Activated CD4-positive, alpha-beta T cell treated with anti-CD3 and anti-CD28 coated beads, Interleukin-2, amount 50 U/mL, for 4 hours (primary cell): ENCODE data around the gene DYNC1H1.
"Not testable (repeated sequence)": the region's sequence is repeated elsewhere in the genome, so short reads cannot be mapped to it uniquely, and the experiment has no call there.

Experiments used
- DNase-seq, 2 experiments: peaks; one replicate each; pipeline ENCODE4 v3.0.0-alpha.2; 2020

DYNC1H1 gene

GRCh38 chr14:102043251-102044025, 79.1 kb downstream of the DYNC1H1 start:
- no peak for DNase-seq

DNA sequence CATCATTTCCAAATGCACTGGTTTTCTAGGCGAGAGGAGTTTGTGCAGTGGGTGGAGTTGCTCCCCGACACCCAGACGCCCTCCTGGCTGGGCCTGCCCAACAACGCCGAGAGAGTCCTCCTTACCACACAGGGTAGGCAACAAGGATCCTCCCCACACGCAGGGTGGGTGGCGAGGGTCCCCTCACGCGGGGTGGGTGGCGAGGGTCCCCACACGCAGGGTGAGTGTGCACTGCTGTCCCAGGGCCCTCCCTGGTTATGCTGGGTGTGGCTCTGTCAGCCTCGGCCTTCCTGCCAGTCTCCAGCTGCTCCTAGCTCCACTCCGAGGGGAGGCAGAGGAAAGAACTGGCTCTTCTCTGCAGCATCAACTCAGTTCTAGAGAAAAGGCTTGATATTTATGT, 80.2 kb downstream of the DYNC1H1 start:
- no peak for DNase-seq

DNA sequence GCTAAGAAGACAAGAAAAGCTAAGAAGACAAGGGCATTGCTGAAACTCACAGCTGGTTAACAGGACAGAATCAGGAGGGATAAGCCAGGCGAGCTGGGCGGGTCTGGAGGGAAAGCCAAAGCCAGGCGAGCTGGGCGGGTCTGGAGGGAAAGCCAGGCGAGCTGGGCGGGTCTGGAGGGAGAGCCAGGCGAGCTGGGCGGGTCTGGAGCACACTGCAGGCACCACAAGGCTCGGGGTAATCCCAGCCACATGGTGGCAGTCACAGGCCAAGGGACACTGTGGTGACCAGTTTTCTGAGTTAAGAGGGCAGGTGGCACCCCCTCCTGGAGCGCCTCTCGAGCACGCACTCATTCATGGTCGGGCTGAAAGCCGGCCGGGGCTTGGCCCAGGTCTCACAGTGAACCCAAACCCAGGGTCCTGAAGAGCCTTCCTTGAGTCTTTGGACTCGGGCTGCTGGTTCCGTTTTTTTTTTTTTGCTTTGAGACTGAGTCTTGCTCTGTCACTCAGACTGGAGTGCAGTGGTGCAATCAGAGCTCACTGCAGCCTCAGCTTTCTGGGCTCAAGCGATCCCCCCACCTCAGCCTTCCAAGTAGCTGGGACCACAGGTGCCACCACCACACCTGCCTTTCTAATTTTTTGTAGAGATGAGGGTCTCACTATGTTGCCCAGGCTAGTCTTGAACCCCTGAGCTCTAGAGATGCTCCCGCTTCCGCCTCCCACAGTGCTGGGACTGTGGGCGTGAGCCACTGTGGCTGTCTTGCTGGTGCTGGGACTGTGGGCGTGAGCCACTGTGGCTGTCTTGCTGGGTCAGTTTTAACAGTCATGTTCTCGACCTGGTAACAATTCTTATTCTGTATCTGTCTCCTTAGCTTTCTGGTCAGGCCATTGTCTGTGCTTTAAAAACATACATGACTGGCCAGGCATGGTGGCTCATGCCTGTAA, 82.2 kb downstream of the DYNC1H1 start:
- no peak for DNase-seq

DNA sequence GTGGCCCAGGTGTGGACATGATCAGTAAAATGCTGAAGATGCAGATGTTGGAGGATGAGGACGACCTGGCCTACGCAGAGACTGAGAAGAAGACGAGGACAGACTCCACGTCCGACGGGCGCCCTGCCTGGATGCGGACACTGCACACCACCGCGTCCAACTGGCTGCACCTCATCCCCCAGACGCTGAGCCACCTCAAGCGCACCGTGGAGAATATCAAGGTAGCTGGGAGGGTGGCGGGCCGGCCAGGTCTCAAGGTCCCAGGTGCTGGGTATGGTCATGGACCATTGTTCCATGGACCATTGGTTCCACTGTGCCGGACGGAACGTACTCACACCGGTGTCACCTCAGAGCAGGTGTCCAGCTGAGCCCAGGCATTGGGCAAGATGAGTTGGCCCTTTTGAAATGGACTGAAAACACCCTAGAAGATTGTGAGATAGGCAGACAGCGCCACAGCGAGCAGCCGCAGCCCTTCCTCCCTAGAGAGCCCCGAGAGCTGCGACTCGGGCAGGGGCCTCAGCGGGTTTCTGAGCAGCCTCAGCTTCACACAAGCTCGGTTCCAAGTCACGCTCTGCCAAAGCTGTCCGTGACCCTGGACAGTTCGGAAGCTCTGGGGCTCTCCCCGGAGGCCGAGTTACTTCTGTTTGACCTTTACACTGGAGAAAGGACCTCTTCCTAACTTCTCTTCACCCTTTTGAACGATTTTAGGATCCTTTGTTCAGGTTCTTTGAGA, 83.6 kb downstream of the DYNC1H1 start:
- no peak for DNase-seq

DNA sequence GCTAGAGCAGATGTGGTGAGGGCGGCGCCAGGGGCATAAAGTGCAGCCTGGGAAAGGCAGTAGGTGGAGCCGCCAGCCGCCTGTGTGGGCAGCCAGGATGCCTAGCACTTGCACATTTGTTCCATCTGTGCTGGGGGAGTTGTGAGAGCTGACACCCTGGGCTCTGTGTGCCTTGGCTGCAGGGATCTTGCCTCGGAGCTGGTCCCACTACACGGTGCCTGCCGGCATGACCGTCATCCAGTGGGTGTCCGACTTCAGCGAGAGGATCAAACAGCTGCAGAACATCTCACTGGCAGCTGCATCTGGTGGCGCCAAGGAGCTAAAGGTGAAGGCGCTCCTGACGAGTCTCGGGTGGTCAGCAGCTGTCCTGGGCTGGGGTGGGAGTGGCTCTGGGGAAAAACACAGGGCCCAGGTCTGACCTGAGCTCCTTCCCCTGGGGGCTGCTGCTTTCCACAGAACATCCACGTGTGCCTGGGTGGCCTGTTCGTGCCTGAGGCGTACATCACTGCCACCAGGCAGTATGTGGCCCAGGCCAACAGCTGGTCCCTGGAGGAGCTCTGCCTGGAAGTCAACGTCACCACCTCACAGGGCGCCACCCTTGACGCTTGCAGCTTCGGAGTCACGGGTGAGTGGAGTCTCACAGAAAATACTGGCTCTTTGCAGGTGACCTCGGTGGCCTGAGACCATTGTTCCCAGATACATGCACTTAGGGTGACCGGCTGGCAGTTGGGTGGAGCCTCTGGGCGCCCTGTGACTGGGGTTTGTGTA, 85.1 kb downstream of the DYNC1H1 start:
- DNase-seq = no peak

DNA sequence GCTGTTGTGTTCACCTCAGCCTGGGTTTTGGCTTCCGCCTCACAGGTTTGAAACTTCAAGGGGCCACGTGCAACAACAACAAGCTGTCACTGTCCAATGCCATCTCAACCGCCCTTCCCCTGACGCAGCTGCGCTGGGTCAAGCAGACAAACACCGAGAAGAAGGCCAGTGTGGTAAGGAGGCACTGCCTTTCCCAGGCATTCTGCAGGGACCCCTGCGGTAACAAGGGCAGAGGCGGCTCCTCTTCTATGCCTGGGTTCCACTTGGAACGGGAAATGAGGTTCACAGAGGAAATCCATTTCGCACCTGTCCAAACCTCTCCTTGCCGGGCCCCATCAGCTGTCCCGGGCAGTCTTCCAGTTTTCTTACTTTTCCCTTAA, 85.6 kb downstream of the DYNC1H1 start:
- DNase-seq = no peak

- DNase-seq = no peak
These were observed 86.3 kb downstream of the DYNC1H1 start for GRCh38 chr14:102050625-102051024.

DNA sequence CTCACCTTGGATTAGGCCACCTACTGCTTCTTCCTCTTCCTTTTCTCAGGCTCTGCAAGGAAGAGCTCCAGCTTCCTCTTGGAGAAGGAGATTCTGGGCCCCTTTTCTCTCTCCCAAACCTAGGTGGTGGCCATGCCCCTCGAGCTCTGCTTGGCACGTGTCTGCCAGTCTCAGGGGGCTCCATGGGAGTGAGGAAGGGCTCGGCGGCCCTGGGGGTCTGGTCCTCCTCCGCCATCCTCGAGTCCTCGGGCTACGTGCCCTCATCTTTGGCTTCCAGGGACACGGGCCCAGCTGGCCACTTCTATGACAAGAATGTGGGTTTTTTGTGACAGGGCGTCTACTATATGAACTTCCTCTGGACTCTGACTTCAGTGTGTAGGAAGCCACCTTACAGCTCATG, 88.1 kb downstream of the DYNC1H1 start:
- no peak for DNase-seq

- no peak for DNase-seq
These were observed 91.0 kb downstream of the DYNC1H1 start for GRCh38 chr14:102055181-102055901.

DNA sequence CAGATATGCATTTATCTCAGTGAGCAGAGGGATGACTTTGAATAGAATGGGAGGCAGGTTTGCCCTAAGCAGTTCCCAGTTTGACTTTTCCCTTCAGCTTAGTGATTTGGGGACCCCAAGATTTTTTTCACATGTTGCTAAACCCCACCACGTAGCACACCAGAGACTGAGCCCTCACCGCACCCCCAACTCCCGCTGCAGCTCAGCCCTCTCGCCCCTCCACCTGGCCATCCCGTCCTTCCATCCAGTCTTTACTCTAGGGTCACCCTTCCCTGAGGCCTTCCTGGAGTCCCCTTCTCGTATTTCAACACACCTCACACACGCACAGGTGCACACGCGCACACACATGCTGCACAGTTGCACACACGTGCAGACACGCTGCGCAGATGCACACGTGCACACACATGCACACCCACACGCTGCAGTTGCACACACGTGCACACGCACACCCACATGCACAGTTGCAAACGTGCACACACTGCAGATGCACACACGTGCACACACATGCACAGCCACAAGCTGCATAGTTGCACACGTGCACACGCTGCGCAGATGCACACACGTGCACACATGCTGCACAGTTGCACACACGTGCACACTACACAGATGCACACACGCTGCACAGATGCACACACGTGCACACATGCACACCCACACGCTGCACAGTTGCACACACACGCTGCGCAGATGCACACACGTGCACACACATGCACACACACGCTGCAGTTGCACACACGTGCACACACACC, 92.5 kb downstream of the DYNC1H1 start:
- DNase-seq = no peak

- DNase-seq = no peak
These were observed 93.2 kb downstream of the DYNC1H1 start for GRCh38 chr14:102057480-102058114.

DNA sequence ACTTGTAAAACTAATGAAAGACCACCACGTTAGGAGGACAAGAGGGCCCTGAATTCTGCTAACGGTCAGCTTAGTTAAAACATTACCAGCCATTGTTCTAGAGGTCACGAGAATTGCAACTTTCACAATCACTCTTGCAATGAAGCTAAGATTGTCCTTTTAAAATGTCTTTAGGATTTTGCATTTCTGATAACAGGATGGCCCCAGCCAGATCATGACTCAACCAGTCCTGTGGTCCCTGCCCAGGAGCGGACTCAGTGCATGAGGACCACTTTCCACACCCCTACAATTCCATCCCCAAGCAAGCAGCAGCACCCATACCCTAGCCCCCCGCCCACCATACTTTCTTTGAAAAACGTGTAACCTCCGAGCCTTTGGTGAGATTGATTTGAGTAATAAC, 93.8 kb downstream of the DYNC1H1 start:
- no peak for DNase-seq

DNA sequence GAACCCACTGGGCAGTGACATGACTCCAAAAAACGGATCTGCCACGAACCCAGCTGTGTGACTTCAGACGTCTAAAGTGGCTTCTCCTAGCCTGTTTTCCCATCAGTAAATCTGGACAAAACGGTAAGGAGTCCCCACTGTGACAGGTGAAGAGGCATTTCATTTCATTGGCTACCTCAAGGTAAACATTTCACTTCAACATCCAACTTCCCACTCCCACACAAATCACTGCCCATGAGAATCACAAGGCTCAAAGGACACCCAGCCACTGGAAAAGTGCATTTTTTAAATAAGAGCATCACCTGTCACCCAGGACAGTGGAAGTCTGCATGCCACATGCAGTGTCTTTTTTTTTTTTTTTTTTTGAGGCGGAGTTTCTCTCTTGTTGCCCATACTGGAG, 94.6 kb downstream of the DYNC1H1 start:
- no peak for DNase-seq

DNA sequence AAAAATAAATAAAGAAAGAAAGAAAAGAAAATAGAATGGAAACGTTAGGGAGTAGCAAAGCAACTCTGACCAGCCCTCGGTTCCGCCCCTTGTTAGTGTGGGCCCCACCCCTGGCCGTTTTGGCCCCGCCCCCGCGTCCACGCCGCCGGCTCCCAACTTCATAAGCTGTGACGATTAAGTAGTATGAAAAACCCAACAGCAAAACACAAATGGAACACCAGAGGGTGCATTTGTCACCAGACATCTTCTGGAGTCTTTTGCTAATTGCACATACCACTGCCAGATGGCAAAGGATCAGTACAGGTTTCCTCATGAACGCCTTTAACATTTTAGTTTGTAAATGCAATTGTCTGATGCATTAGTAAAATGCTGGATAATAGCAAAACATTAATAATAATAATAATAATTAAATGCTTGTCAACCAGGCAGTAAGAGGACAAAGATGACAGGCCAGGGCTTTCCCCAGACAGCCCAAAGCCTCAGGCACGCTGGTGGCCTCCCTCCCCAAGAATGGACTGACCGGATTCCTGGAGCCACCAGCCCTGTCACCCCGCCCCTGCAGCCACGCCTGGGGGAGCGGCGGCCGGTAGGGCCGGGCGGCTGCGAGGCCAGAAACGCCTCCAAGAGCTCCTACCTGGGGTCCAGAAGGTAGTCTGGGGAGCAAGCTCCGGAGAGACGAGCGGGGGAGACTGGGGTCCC, 98.9 kb downstream of the DYNC1H1 start:
- peak; percentile 46 to 50 for DNase-seq

DNA sequence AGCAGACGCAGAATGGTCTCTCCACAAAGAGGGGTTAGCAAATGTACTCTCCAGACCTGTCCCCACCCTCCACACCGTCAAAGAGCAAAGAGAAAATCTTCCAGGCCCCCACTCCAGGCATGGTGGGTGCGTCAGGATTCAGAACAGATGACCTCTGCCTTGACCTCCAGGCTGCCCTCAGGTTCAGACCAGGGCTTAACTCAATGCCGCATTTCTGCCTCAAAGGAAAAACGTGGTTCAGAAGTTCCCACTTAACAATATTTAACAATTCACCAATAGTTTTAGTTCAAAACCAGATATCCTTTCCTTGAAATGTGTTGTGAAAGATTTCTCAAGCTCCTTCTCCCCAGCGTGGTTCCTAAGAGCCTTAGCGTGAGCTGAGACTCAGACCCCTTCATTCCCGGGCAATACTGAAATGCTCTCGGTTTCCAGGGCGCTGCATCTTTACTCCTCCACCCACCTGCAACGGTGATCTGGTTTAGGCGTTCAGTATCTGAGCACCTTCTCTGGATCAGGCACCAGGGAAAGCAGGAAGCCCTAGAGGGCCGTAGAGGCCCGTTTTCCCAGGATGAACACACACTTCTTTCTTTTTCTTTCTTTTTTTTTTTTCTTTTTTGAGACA, 99.5 kb downstream of the DYNC1H1 start:
- no peak for DNase-seq

- not testable (repeated sequence) for DNase-seq
These were observed 100.2 kb downstream of the DYNC1H1 start for GRCh38 chr14:102064590-102064989.

DNA sequence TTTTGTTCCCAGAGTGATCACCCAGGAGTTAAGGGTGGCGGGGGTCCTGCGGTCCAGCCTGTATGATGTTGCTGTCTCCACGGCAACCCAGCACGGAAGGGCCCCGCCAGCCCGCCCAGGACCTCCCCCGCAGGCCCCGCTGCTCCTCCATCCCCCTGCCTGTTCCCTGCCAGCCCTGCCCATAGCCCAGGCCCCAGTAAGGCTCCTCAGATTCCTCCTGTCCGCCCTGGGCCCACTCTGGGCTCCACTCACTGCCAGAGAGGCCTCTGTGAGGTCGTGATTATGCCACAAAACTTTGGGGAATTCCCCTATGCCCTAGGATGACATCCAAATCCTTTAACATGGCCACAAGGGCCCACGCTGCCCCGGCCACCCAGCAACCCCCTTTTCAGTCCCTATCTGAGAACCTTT, 101.7 kb downstream of the DYNC1H1 start:
- DNase-seq = no peak

DNA sequence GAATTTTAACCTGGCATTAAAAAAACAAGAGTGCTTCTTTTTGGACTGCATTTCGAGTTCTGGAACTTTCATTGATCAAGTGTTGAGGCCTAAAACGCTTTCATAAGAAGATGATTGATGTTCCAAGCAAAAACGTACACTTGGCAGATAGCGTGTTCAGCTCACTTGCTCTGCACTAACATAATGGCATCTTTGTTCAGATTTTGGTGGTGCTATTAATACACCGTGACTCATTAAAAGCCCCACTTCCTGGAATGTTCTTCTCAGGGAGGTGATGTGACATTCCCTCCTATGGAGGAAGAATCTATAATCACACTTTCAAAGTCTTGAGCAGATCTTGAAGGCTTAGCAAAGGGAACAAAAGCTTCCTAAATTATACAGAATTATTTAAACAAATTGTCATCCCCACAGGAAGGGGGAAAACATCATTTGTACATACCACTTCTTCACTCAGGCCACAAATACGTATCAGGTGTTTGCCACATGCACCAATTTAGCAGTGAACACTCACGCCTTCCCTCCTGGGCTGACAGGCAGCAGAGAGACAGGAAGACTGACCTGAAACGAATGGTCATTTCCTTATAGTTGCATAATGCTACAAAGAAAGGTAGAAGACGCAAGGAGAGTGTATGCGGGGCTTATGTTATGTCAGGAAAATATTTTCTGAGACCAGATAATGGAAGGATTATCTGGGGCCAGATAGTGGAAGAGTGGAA, 107.1 kb downstream of the DYNC1H1 start:
- DNase-seq = no peak
